ENCODE data around the gene AMN1.
A peak's percentile ranks its signal among the peaks of the same experiment; 100 is the strongest.
"Not testable (repeated sequence)": the region's sequence is repeated elsewhere in the genome, so short reads cannot be mapped to it uniquely, and the experiment has no call there.

Gene AMN1

DNA sequence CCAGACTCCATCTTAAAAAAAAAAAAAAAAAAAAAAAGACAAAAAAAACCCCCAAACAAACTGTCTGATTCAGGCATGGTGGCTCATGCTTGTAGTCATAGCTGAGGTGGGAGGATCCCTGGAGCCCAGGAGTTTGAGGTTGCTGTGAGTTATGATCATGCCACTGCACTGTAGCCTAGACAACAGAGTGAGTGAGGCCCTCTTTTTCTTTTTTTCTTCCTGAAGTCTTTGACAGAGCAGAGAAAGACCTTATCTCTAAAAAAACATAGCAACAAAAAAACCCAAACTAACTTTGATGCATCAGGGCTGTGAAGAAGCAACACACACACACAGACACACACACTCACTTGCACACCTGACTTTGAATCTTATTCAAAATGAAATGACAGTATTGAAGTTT is 7.7 kb upstream of the AMN1 start:
- no peak for DNase-seq (ENCODE audit: low read depth)
- H3K4me3 ChIP-seq (ENCODE audit: low read depth, low read length), result no peak overlapping the region

DNA sequence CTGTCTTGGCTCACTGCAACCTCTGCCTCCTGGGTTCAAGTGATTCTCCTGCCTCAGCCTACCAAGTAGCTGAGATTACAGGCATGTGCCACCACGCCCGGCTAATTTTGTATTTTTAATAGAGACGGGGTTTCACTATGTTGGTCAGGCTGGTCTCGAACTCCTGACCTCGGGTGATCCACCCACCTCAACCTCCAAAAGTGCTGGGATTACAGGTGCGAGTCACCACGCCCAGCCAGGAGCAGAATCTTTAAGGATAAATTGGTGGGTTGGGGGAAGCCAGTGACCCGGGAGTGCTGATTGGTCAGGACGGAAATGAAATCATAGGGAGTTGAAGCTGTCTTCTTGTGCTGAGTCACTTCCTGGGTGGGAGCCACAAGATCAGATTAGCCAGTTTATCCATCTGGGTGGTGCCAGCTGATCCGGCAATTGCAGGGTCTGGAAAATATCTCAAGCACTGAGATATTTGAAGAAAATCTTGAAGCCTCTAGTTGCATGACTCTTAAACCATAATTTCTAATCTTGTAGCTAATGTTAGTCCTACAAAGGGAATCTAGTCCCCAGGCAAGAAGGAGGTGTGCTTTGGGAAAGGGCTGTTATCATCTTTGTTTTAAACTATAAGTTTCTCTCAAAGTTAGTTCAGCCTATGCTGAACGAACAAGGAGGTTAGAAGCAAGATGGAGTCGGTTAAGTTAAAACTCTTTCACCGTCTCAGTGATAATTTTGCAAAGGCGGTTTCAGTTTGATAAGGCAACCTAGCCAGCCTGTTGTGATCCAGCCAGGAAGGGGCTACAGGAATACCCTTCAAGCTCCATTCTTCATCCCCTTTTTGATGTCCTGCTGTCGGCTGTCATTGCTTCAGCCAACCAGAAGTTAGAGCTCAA is 5.0 kb upstream of the AMN1 start:
- not testable (repeated sequence) for H3K4me3 ChIP-seq (ENCODE audit: low read depth, low read length); DNase-seq (ENCODE audit: low read depth)

DNA sequence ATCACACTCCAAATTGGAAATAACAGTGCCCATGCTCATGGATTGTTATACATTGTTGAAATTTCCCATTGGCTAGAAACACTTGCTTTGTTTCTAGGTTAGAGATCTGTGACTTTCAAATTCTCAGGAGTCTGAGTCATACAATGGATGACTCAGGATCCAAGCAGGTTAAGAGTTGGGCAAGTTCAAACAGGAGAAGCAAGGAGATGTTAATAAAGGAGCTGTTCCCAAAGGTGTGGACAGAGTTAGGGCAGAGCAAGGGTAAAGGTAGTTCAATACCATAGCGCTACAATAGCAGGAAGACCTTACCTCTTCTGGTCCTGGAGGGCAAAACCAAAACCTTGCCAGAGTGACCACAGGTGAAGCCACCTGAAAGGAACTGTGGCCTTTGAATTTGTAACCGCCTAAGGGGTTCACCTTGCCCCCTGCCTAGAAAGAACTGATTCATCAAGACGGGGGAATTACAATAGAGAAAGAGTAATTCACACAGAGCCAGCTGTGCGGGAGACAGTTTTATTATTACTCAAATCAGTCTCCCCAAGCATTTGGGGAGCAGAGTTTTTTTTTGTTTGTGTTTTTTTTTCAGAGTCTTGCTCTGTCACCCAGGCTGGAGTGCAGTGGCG is 4.2 kb upstream of the AMN1 start:
- H3K4me3 ChIP-seq (ENCODE audit: low read depth, low read length), result no peak overlapping the region
- DNase-seq (ENCODE audit: low read depth), result no peak

DNA sequence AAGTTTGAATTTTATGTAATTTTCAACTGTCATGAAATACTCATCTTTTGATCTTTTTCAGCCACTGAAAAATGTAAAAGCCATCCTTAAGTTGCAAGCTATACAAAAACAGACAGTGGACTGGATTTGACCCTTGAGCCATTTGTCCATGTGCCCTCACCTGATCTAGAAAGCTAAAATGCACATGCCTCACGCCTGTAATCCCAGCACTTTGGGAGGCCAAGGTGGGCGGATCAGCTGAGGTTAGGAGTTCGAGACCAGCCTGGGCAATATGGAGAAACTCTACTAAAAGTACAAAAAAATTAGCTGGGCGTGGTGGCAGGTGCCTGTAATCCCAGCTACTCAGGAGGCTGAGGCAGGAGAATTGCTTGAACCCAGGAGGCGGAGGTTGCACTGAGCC is 2.4 kb upstream of the AMN1 start:
- not testable (repeated sequence) for DNase-seq (ENCODE audit: low read depth)

DNA sequence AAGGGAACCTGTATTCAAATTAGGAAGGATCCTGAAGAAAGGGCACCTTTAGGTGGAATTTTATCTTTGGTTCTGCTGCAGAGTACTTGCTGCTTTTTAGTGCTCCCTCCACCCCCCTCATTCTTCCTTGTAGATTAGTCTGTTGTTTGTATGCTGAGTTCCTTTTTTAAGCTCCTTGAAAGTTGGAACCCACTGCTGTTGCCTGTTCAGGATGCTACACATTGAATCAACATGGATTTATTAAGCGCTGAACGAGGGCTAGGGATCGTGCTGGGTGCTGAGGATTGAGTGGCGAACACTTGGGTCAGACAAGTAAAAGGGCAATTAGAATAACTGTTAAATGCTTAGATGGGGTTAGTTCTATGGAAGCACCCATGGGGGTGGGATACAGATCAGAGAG is 884 bp upstream of the AMN1 start:
- no peak for DNase-seq (ENCODE audit: low read depth)
- peak overlapping the region; percentile 64 for H3K4me3 ChIP-seq (ENCODE audit: low read depth, low read length)

More for the DNA sequence above, 2.4 kb upstream of the AMN1 start:
- H3K4me3 ChIP-seq (ENCODE audit: low read depth, low read length), result not testable (repeated sequence)

DNA sequence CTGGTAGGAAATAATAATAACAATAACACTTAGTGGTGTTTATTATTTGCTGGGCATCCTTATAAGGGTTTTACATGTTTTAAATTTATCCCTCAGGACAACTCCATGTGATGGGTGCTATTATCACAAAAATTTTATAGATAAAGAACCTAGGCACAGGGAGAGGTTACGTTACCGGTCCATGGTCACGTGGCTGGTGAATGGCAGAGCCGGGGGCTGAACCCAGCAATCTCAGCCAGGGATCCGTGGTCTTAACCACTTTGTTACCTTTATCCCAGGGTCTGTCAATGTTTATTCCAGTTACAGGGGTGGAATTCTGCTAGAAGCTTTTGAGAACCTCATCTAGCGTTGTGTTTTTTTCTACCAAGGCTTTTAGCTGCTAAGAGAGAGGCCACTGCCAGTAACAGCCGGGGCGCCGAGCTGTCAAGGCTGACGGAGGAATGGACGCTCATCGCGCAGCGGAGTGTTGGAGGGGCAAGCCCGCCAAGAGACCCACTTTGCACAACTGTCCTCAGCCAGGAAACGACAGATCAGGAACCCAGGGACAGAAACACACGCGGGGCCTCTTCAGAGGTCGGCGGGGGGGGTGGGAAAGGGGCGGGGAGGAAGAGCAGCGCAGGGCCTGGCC is 418 bp downstream of the AMN1 start:
- DNase-seq (ENCODE audit: low read depth), result no peak
- peak overlapping the region; percentile 64 for H3K4me3 ChIP-seq (ENCODE audit: low read depth, low read length)

DNA sequence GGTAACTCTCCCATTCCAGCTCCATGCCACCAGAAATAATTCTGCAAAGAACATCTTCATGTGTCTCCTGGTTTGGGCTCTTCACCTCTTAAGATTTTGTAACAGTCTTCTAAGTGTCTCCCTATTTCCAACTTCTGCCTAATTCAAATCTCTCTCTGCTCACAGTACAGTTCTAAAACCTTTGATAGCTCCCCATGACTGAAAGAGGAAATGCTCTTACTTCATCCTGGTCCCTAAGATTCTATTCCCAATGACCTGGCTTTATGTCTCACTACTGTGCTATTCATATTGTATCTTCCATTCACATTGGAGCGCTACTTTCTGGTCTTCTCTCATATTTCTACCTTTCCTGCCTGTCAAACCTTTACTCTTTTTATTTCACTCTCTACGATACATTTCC is 1.6 kb downstream of the AMN1 start:
- no peak overlapping the region for H3K4me3 ChIP-seq (ENCODE audit: low read depth, low read length)
- no peak for DNase-seq (ENCODE audit: low read depth)

DNA sequence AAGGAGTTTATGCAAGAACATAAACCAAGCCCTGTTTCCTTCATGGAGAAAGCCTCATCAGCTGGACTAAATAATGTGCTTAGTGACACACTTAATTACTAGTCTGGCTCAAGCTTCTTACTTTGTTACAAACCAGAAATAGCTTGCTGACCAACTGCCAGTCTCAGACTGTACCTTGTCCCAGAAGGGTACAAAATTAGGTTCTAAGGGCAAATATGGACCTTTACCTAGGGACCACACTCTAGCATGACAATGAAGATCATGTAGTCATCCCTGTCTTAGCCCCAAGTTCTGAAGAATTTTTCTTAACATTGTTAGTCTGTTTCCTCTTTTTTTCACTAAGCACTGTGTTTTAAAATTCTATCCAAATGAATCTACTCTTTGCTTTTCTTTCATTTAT is 2.2 kb downstream of the AMN1 start:
- no peak for DNase-seq (ENCODE audit: low read depth)
- H3K4me3 ChIP-seq (ENCODE audit: low read depth, low read length), result no peak overlapping the region

DNA sequence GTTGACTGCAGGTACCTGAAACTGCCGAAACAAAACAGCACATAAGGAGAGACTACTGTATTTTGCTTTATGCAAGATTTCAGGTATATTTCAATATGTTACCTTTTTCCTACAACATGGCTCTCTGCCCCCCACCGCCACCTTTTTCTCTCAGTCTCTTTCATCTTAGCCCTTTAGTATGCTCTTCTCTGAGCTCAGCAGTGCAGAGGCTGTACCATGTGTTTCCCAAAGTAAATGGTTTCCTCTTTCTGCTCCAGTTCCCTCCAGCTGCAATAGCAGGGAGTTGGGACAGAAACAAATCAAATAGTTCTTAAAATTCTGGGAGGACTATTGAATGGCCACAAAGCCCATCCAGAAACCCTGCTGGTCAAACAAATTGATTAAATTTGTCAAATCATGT is 4.3 kb downstream of the AMN1 start:
- H3K4me3 ChIP-seq (ENCODE audit: low read depth, low read length), result no peak overlapping the region
- DNase-seq (ENCODE audit: low read depth), result no peak

DNA sequence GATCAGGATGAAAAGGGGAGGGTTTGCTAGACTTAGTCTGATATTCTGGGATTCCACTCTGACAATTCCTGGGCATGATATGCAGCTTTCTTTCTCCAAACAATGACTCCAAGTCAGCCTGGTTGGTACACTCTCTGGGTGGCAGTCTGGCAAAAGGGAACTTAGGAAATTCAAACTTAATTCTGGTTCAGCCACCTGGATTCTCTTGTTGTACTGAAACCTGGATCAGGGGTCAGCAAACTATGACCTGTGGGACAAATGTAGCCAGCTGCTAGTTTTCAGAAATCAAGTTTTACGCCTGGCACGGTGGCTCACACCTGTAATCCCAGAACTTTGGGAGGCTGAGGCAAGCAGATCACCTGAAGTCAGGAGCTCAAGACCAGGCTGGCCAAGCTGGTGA is 6.2 kb downstream of the AMN1 start:
- no peak overlapping the region for H3K4me3 ChIP-seq (ENCODE audit: low read depth, low read length)

DNA sequence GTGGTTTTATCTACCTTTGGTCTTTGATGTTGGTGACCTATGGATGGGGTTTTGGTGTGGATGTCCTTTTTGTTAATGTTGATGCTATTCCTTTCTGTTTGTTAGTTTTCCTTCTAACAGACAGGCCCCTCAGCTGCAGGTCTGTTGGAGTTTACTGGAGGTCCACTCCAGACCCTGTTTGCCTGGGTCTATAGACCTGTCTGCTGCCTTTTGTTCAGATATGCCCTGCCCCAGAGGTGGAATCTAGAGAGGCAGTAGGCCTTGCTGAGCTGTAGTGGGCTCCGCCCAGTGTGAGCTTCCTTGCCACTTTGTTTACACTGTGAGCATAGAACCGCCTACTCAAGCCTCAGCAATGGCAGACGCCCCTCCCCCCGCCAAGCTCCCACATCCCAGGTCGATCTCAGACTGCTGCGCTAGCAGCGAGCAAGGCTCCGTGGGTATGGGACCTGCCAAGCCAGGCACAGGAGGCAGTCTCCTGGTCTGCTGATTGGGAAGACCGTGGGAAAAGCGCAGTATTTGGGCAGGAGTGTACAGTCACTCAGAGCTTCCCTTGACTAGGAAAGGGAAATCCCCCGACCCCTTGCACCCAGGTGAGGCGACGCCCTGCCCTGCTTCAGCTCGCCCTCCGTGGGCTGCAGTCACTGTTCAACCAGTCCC is 10.2 kb downstream of the AMN1 start:
- not testable (repeated sequence) for H3K4me3 ChIP-seq (ENCODE audit: low read depth, low read length); DNase-seq (ENCODE audit: low read depth)

More for the DNA sequence above, 6.2 kb downstream of the AMN1 start:
- no peak for DNase-seq (ENCODE audit: low read depth)

DNA sequence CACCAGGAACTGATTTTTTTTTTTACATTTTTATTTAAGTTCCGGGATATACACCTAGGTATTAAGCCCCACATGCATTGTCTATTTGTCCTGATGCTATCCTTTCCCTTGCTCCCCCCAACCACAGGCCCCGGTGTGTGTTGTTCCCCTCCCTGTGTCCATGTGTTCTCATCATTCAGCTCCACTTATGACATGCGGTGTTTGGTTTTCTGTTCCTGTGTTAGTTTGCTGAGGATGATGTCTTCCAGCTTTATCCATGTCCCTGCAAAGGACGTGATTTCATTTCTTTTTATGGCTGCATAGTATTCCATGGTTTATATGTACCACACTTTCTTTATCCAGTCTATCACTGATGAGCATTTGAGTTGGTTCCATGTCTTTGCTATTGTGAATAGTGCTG is 11.8 kb downstream of the AMN1 start:
- not testable (repeated sequence) for DNase-seq (ENCODE audit: low read depth); H3K4me3 ChIP-seq (ENCODE audit: low read depth, low read length)

DNA sequence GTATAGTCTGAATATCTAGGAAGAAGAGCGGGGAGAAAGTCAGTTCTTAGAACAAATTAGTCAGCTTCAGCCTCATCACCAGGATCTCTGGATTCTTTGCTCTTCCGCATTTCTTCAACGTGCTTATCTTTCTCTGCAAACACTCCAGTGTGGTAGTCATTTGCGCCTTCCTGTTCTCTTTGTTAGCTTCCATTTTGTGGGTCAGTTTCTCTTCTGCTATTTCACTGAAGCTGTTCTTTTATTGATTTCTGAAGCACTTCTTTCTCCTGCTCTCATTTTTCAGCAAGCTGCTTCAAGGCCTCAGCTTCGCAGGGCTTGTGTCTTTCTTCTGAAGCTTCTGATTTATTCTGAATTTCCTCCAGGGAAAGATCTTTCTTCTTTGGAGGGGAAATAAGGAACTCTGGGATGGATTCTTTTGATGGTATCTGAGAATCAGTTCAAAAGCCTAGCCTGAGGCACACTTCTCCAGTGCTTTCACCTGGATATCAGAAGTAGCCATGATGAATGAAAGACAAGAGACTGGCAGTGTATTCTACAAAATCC is 13.5 kb downstream of the AMN1 start:
- no peak overlapping the region for H3K4me3 ChIP-seq (ENCODE audit: low read depth, low read length)
- no peak for DNase-seq (ENCODE audit: low read depth)

DNA sequence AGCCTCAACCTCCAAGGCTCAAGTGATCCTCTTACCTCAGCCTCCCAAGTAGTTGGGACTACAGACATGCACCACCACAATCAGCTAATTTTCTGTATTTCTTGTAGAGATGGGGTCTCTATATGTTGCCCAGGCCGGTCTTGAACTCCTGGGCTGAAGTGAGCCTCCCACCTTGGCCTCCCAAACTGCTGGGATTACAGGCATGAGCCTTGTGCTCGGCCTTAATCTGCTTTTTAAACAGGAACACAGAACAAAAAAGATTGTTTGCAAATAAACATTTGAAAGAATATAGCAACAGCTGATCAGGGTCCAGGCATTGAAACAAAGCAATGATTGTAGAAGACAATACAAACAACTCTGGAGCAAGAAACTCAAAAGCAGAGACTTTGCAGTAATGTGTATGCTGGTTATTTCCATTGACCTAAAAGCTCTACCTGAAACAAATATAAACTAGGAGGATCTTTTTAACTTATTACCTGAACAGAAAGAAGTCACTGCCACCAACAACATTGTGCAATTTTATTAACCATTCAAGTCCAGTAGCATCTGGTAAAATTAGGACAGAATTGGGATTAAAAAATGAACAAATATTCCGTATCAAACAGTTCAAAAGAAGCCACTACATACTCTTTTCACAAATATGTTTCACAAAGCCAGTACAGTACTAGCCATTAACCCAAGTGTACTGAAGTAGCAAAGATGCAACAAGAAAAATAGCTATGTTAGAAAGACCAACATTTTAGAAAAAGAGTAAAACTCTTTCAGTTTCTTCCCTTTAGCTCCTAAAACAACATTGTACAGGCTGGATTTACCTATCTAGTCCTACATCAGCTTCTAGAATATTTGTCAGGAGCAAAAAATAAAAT is 14.2 kb downstream of the AMN1 start:
- no peak overlapping the region for H3K4me3 ChIP-seq (ENCODE audit: low read depth, low read length)
- no peak for DNase-seq (ENCODE audit: low read depth)

DNA sequence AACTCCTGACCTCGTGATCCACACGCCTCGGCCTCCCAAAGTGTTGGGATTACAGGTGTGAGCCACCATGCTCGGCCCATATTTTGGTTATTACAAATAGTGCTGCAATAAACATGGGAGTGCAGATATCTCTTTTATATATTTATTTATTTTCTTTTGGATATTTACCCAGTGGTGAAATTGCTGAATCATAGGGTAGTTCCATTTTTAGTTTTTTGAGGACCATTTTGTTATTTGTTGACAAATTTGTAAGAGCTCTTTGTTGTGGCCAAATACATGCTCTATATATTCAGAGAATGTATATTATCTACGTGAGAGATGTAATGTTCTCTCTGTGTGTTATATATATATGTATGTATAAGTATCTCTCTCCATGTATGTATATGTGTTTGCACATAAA is 15.9 kb downstream of the AMN1 start:
- DNase-seq (ENCODE audit: low read depth), result no peak
- no peak overlapping the region for H3K4me3 ChIP-seq (ENCODE audit: low read depth, low read length)

DNA sequence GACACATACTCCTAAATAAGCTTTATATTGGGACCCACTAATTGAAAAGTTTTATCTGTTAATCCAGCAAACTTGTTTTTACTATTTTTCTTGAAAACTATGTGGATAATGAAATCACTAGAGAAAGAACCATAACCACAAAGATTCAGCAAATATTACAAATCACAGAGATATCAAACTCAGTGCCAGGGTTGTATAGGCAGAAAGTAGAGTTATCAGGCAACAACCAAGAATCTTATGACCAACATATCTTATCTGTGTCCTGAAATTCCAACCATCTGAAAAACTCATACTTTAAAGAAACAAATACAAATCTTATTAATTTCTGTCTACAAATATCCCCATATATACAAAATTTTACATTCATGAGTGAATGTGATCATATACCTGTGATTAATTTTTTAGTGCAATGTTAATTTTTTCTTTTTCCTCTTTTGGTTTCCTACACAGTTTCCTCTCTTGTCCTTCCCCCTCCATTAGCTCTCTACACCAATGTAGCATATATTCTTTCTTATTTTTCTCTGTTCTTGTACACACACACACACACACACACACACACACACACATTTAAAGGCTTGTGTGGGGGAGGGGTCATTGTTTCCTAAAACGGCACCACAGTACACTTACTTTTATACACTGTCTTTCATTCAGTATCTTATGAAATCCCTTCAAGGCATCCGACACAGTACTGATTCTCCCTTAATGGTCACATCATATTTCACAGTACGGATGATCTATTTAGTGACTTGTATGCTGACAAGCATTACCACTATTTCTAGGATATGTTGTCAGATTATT is 18.6 kb downstream of the AMN1 start:
- H3K4me3 ChIP-seq (ENCODE audit: low read depth, low read length), result no peak overlapping the region
- no peak for DNase-seq (ENCODE audit: low read depth)

DNA sequence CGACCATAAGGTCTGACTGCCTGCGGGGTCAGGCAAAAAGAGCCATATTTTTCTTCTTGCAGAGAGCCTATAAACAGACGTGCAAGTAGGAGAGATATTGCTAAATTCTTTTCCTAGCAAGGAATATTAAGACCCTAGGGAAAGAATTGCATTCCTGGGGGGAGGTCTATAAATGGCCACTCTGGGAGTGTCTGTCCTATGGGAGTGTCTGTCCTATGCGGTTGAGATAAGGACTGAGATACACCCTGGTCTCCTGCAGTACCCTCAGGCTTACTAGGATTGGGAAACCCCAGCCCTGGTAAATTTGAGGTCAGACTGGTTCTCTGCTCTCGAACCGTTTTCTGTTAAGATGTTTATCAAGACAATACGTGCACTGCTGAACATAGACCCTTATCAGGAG is 20.7 kb downstream of the AMN1 start:
- not testable (repeated sequence) for H3K4me3 ChIP-seq (ENCODE audit: low read depth, low read length)

DNA sequence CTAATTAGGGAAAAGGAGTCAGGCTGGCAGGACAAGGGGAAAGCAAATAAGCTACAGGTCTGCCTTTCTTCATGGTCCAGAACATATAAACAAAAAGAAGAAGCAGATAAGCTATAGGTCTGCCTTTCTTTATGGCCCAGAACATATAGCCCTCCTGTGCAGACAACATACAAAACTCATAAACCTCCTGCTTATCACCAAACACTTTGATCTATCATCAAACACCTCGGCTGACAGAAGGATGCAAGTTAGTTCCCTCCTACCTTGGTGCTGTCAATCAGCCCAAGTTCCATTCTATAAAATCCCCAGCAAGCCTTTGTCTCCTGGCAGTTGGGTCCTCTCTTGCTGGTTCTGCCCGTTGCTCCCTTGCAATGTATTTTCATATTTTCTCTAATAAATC is 23.2 kb downstream of the AMN1 start:
- DNase-seq (ENCODE audit: low read depth), result no peak
- no peak overlapping the region for H3K4me3 ChIP-seq (ENCODE audit: low read depth, low read length)

More for the DNA sequence above, 20.7 kb downstream of the AMN1 start:
- not testable (repeated sequence) for DNase-seq (ENCODE audit: low read depth)
